ENCODE data around the gene GPX2. TPM values are rescaled to one million over a fixed set of nuclear protein-coding genes. Genes with fewer than 3 reads are reported as not detected.

The GPX2 gene
- total and polyA plus RNA-seq, 2 of the 8 experiments (the other 6 are each of a cell fraction or from before 2014, with no cell fraction given), result 0.30 to 0.89 TPM

DNA sequence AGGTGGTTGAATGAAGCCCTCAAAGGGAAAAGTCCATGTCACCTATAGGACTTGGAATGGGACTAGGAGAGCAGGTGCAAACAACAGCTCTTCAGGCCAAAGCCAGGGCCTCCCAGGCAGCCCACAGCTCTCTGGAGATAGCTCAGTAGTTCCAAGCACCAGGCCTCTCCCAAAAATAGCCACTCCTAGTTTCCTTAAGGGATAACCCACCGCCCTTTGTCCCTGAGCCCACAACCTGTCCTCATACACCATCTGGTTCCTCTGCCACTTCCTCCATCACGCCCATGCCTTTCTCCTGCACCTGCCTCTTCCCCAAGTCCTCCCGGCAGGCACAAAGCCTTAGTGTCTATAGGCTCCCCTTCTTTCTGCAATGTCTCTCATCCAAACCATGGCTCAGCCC is 27.5 kb upstream of the GPX2 start (continued):
- no peak for TF ChIP-seq CBX8 (IDR thresholded peaks at IDR 0.05; ENCODE audit: borderline replicate concordance, low read depth, low read length)
- TF ChIP-seq CHD1 (IDR thresholded peaks at IDR 0.05; ENCODE audit: low read depth, low read length), result no peak
